Endothelial cell of umbilical vein (primary cell): ENCODE measurements around the gene NUP160.

ENCODE experiments used
- EZH2 ChIP-seq: IDR thresholded peaks from 2 replicates; pipeline ENCODE4 v1.6.1; 2012; ENCODE audit warnings: borderline replicate concordance, low read depth, mild to moderate bottlenecking, moderate library complexity, low read length, inconsistent platforms; ENCODE audit not compliant: severe bottlenecking
- GATA2 ChIP-seq: IDR thresholded peaks from 2 replicates; pipeline ENCODE4 v1.7.0; 2011; ENCODE audit warnings: low read depth, mild to moderate bottlenecking, moderate library complexity, mixed read lengths, low read length; ENCODE audit not compliant: insufficient read length, insufficient read depth
- MAX ChIP-seq: IDR thresholded peaks from 2 replicates; pipeline ENCODE4 v1.6.1; 2011; ENCODE audit not compliant: insufficient read depth, insufficient read length
- MYC ChIP-seq: IDR thresholded peaks from one replicate; pipeline ENCODE4 v1.6.1; 2011; ENCODE audit warnings: mild to moderate bottlenecking, low read depth, low read length
- POLR2A ChIP-seq: IDR thresholded peaks from 2 replicates; pipeline ENCODE4 v1.6.1; 2012; ENCODE audit warnings: low read depth, mild to moderate bottlenecking, control low read depth, low read length
- POLR2AphosphoS5 ChIP-seq: IDR thresholded peaks from 2 replicates; pipeline ENCODE4 v1.6.1; 2012; ENCODE audit warnings: low read depth, mild to moderate bottlenecking, control low read depth, low read length, moderate library complexity; ENCODE audit not compliant: insufficient read depth
- TF ChIP-seq, protein P1 (sequence below), 2 donors: IDR thresholded peaks; 1 replicate in 1 of 2; 2 replicates in 1 of 2; pipeline ENCODE4 v1.5.1; 2011; ENCODE audit warnings: low read length in 2 of 2, mild to moderate bottlenecking in 2 of 2, moderate library complexity in 2 of 2, control low read depth in 1 of 2, inconsistent platforms in 1 of 2, low read depth in 1 of 2; ENCODE audit not compliant: insufficient read depth in 1 of 2; ENCODE audit errors: extremely low read depth in 1 of 2

GRCh38 chr11:47842749-47843148 lies 5.4 kb downstream of the NUP160 start:
- TF ChIP-seq, protein P1, sequence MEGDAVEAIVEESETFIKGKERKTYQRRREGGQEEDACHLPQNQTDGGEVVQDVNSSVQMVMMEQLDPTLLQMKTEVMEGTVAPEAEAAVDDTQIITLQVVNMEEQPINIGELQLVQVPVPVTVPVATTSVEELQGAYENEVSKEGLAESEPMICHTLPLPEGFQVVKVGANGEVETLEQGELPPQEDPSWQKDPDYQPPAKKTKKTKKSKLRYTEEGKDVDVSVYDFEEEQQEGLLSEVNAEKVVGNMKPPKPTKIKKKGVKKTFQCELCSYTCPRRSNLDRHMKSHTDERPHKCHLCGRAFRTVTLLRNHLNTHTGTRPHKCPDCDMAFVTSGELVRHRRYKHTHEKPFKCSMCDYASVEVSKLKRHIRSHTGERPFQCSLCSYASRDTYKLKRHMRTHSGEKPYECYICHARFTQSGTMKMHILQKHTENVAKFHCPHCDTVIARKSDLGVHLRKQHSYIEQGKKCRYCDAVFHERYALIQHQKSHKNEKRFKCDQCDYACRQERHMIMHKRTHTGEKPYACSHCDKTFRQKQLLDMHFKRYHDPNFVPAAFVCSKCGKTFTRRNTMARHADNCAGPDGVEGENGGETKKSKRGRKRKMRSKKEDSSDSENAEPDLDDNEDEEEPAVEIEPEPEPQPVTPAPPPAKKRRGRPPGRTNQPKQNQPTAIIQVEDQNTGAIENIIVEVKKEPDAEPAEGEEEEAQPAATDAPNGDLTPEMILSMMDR (IDR thresholded peaks at IDR 0.05; ENCODE audit: extremely low read depth in 1 of 2, insufficient read depth in 1 of 2, low read depth in 1 of 2, low read length in 2 of 2), result no peak
- TF ChIP-seq EZH2 (no peak), POLR2A (no peak), MAX (no peak), MYC (no peak), GATA2 (no peak), POLR2AphosphoS5 (no peak)
